G401 (cell line): ENCODE results near the gene CACNA1I. TPM values are rescaled to one million over a fixed set of nuclear protein-coding genes. Genes with fewer than 3 reads are reported as not detected.
A peak's percentile ranks its signal among the peaks of the same experiment; 100 is the strongest.

Experiments
- DNase-seq: peaks from one replicate; pipeline ENCODE4 v3.0.0-alpha.2; 2015; ENCODE audit warnings: low spot score
- in situ Hi-C: cut with HindIII; loops from 2 replicates; pipeline ENCODE4 v1.10.0; 2016; ENCODE audit warnings: low sequenced_read_pairs, mixed read lengths
- total RNA-seq: library from RNA; depleted of rRNA; stranded (reverse); fragments of >200 nt; shearing (Covaris generic); gene quantifications from 2 replicates; pipeline ENCODE4 v1.2.3, GENCODE V29; 2014

The CACNA1I gene
- total RNA-seq, 1 experiment from 2014 or later = 0.10 TPM

GRCh38 chr22:39634530-39635405 lies 64.2 kb downstream of the CACNA1I start:
- in situ Hi-C loops = no loop called here
- DNase-seq = no peak

GRCh38 chr22:39635719-39636118 lies 65.2 kb downstream of the CACNA1I start:
- DNase-seq = no peak
- in situ Hi-C loops = no loop called here

- in situ Hi-C loops = no loop called here
- no peak for DNase-seq
Observed at GRCh38 chr22:39638958-39639357, 68.4 kb downstream of the CACNA1I start.

- DNase-seq = no peak
- in situ Hi-C loops = no loop called here
Observed at GRCh38 chr22:39641660-39642310, 71.2 kb downstream of the CACNA1I start.

GRCh38 chr22:39643311-39644083 lies 72.9 kb downstream of the CACNA1I start:
- no peak for DNase-seq
- in situ Hi-C loops = no loop called here

GRCh38 chr22:39645532-39645931 lies 75.0 kb downstream of the CACNA1I start:
- no peak for DNase-seq
- in situ Hi-C loops = no loop called here

GRCh38 chr22:39646398-39647063 lies 76.0 kb downstream of the CACNA1I start:
- in situ Hi-C loops = no loop called here
- DNase-seq = peak; percentile 33

GRCh38 chr22:39647836-39648629 lies 77.5 kb downstream of the CACNA1I start:
- no peak for DNase-seq
- in situ Hi-C loops = no loop called here

GRCh38 chr22:39648630-39648950 lies 78.0 kb downstream of the CACNA1I start:
- no peak for DNase-seq
- in situ Hi-C loops = no loop called here

- DNase-seq = no peak
- in situ Hi-C loops = no loop called here
Observed at GRCh38 chr22:39649500-39650089, 79.0 kb downstream of the CACNA1I start.

- DNase-seq = no peak
- in situ Hi-C loops = no loop called here
Observed at GRCh38 chr22:39651053-39651996, 80.8 kb downstream of the CACNA1I start.

- in situ Hi-C loops = no loop called here
- no peak for DNase-seq
Observed at GRCh38 chr22:39652990-39653786, 82.6 kb downstream of the CACNA1I start.

- in situ Hi-C loops = no loop called here
- DNase-seq = no peak
Observed at GRCh38 chr22:39653787-39654077, 83.2 kb downstream of the CACNA1I start.

GRCh38 chr22:39654131-39654926 lies 83.8 kb downstream of the CACNA1I start:
- DNase-seq = no peak
- in situ Hi-C loops = no loop called here

GRCh38 chr22:39655004-39655579 lies 84.5 kb downstream of the CACNA1I start:
- DNase-seq = peak; percentile 6
- in situ Hi-C loops = no loop called here

- DNase-seq = no peak
- in situ Hi-C loops = no loop called here
Observed at GRCh38 chr22:39655831-39656230, 85.3 kb downstream of the CACNA1I start.
